ENCODE measurements around the gene MRPS27. TPM values are rescaled to one million over a fixed set of nuclear protein-coding genes. Genes with fewer than 3 reads are reported as not detected.
"Not testable (repeated sequence)": the region's sequence is repeated elsewhere in the genome, so short reads cannot be mapped to it uniquely, and the experiment has no call there.

MRPS27 gene
- total RNA-seq, 1 donor from 2014 or later, result 57.5 TPM

GRCh38 chr5:72177538-72177937, 142.5 kb downstream of the MRPS27 start:
- intact Hi-C loops (cut with micrococcal nuclease), result no loop called here

GRCh38 chr5:72172786-72173185, 147.3 kb downstream of the MRPS27 start:
- intact Hi-C loops (cut with micrococcal nuclease), result no loop called here

GRCh38 chr5:72171667-72172066, 148.4 kb downstream of the MRPS27 start:
- intact Hi-C loops (cut with micrococcal nuclease), result no loop called here

- intact Hi-C loops (cut with micrococcal nuclease), result not testable (repeated sequence)
Observed at GRCh38 chr5:72171181-72171580, 148.9 kb downstream of the MRPS27 start.

GRCh38 chr5:72170101-72170500, 149.9 kb downstream of the MRPS27 start:
- intact Hi-C loops (cut with micrococcal nuclease), result no loop called here

Other genes starting within 250 kb of the MRPS27 start
- gene MAP1B, start 212.8 kb downstream of the MRPS27 start, total RNA-seq, result 0.07 and 0.56 TPM in 2 replicates
- 8.6 and 10.3 TPM in 2 replicates for gene PTCD2, start 133 bp upstream of the MRPS27 start, total RNA-seq
- not detected in 2 replicates for gene ZNF366, start 187.2 kb upstream of the MRPS27 start, total RNA-seq

Measured in T-helper 1 cell treated with Interleukin-12 subunit alpha and Interleukin-12 subunit beta and Interleukin-4 antibody, amounts not matched to agents 30 ng/mL and 1 ng/mL, for 36 hours (primary cell).